ENCODE results near the gene LRIT3.
"Not testable (repeated sequence)": the region's sequence is repeated elsewhere in the genome, so short reads cannot be mapped to it uniquely, and the experiment has no call there.

Gene LRIT3

GRCh38 chr4:109850601-109851000 is 2.7 kb downstream of the LRIT3 start:
- DNase-seq, result no peak

- not testable (repeated sequence) for DNase-seq
Measured at GRCh38 chr4:109859426-109860300, 11.8 kb downstream of the LRIT3 start.

- no peak for DNase-seq
Measured at GRCh38 chr4:109861271-109861670, 13.4 kb downstream of the LRIT3 start.

- DNase-seq, result no peak
Measured at GRCh38 chr4:109861916-109862511, 14.1 kb downstream of the LRIT3 start.

GRCh38 chr4:109864134-109864533 is 16.2 kb downstream of the LRIT3 start:
- no peak for DNase-seq

- DNase-seq, result no peak
Measured at GRCh38 chr4:109870061-109870460, 22.2 kb downstream of the LRIT3 start.

GRCh38 chr4:109872065-109872464 is 24.2 kb downstream of the LRIT3 start:
- no peak for DNase-seq

- no peak for DNase-seq
Measured at GRCh38 chr4:109872950-109873656, 25.2 kb downstream of the LRIT3 start.

- DNase-seq, result no peak
Measured at GRCh38 chr4:109873791-109874514, 26.0 kb downstream of the LRIT3 start.

GRCh38 chr4:109875106-109875505 is 27.2 kb downstream of the LRIT3 start:
- no peak for DNase-seq

- DNase-seq, result not testable (repeated sequence)
Measured at GRCh38 chr4:109875553-109875952, 27.6 kb downstream of the LRIT3 start.

GRCh38 chr4:109876634-109877265 is 28.8 kb downstream of the LRIT3 start:
- no peak for DNase-seq

GRCh38 chr4:109877400-109877799 is 29.5 kb downstream of the LRIT3 start:
- no peak for DNase-seq

GRCh38 chr4:109878355-109878754 is 30.4 kb downstream of the LRIT3 start:
- DNase-seq, result no peak

GRCh38 chr4:109879081-109879480 is 31.2 kb downstream of the LRIT3 start:
- DNase-seq, result no peak

GRCh38 chr4:109879636-109880314 is 31.9 kb downstream of the LRIT3 start:
- DNase-seq, result no peak

GRCh38 chr4:109886303-109886702 is 38.4 kb downstream of the LRIT3 start:
- DNase-seq, result no peak

GRCh38 chr4:109887071-109887470 is 39.2 kb downstream of the LRIT3 start:
- DNase-seq, result no peak

- no peak for DNase-seq
Measured at GRCh38 chr4:109890076-109890475, 42.2 kb downstream of the LRIT3 start.

GRCh38 chr4:109902559-109903251 is 54.8 kb downstream of the LRIT3 start:
- DNase-seq, result no peak

GRCh38 chr4:109908731-109909130 is 60.8 kb downstream of the LRIT3 start:
- DNase-seq, result no peak
